Fibroblast of skin of right quadriceps (primary cell): Measurements from ENCODE around the gene TNK2.
"Not testable (repeated sequence)": the region's sequence is repeated elsewhere in the genome, so short reads cannot be mapped to it uniquely, and the experiment has no call there.

Experiments used
- DNase-seq: peaks from one replicate; pipeline ENCODE4 v3.0.0-alpha.2; 2013

Gene TNK2

GRCh38 chr3:195883160-195883559, 25.2 kb downstream of the TNK2 start:
- no peak for DNase-seq

GRCh38 chr3:195882002-195882441, 26.3 kb downstream of the TNK2 start:
- no peak for DNase-seq

- no peak for DNase-seq
Observed at GRCh38 chr3:195881276-195881988, 26.9 kb downstream of the TNK2 start.

- DNase-seq, result no peak
Observed at GRCh38 chr3:195880037-195880431, 28.3 kb downstream of the TNK2 start.

GRCh38 chr3:195879416-195880036, 28.8 kb downstream of the TNK2 start:
- no peak for DNase-seq

- DNase-seq, result no peak
Observed at GRCh38 chr3:195878424-195879274, 29.7 kb downstream of the TNK2 start.

- no peak for DNase-seq
Observed at GRCh38 chr3:195877767-195878423, 30.5 kb downstream of the TNK2 start.

- DNase-seq, result no peak
Observed at GRCh38 chr3:195877136-195877715, 31.1 kb downstream of the TNK2 start.

- DNase-seq, result no peak
Observed at GRCh38 chr3:195876297-195877064, 31.9 kb downstream of the TNK2 start.

GRCh38 chr3:195875482-195876236, 32.7 kb downstream of the TNK2 start:
- no peak for DNase-seq

GRCh38 chr3:195873971-195874370, 34.4 kb downstream of the TNK2 start:
- no peak for DNase-seq

- DNase-seq, result no peak
Observed at GRCh38 chr3:195873281-195873887, 35.0 kb downstream of the TNK2 start.

- DNase-seq, result no peak
Observed at GRCh38 chr3:195872800-195873199, 35.6 kb downstream of the TNK2 start.

- no peak for DNase-seq
Observed at GRCh38 chr3:195872097-195872496, 36.3 kb downstream of the TNK2 start.

GRCh38 chr3:195871686-195872085, 36.7 kb downstream of the TNK2 start:
- DNase-seq, result not testable (repeated sequence)

- no peak for DNase-seq
Observed at GRCh38 chr3:195870937-195871336, 37.4 kb downstream of the TNK2 start.

- DNase-seq, result no peak
Observed at GRCh38 chr3:195870442-195870841, 37.9 kb downstream of the TNK2 start.

GRCh38 chr3:195869413-195870001, 38.8 kb downstream of the TNK2 start:
- DNase-seq, result no peak

GRCh38 chr3:195868866-195869412, 39.4 kb downstream of the TNK2 start:
- DNase-seq, result no peak

- DNase-seq, result no peak
Observed at GRCh38 chr3:195868336-195868865, 40.0 kb downstream of the TNK2 start.
